ENCODE measurements around the gene DCHS2. TPM values are rescaled to one million over a fixed set of nuclear protein-coding genes. Genes with fewer than 3 reads are reported as not detected.
A peak's percentile ranks its signal among the peaks of the same experiment; 100 is the strongest.

Gene DCHS2
- total RNA-seq, 2 experiments from 2014 or later = not detected

- ChIA-PET CTCF (ENCODE audit: unreplicated experiment) (no interaction called here), POLR2A (no interaction called here)
- no peak overlapping the region for H3K4me3 ChIP-seq (ENCODE audit: low read depth, low read length, poor library complexity, severe bottlenecking)
- no peaks in the 10 kb centered on the region for H3K79me2 ChIP-seq (ENCODE audit: insufficient read depth, low read depth, low read length)
- no peaks in the 10 kb centered on the region for H3K4me1 ChIP-seq (ENCODE audit: insufficient read depth, low read length, poor library complexity, severe bottlenecking)
- H4K20me1 ChIP-seq (ENCODE audit: insufficient read depth, low read length) = no peaks in the 10 kb centered on the region
- H3K27ac ChIP-seq (ENCODE audit: low read depth, low read length, poor library complexity, severe bottlenecking) = no peak overlapping the region
- TF ChIP-seq EZH2phosphoT487 (IDR thresholded peaks at IDR 0.05; ENCODE audit: borderline replicate concordance, low read depth, low read length) (no peak), CTCF (conservative IDR thresholded peaks at IDR 0.05; ENCODE audit: low read length) (no peak)
- H3K36me3 ChIP-seq (ENCODE audit: insufficient read depth, low read length) = no peaks in the 10 kb centered on the region
- no peaks in the 10 kb centered on the region for H3K9me3 ChIP-seq (ENCODE audit: low read length)
- no peaks in the 10 kb centered on the region for H3K9me2 ChIP-seq (ENCODE audit: insufficient read depth, low read length)
- H2AFZ ChIP-seq (ENCODE audit: low read length) = no peak overlapping the region
- intact Hi-C loops (cut with micrococcal nuclease; ENCODE audit: unreplicated experiment) = no loop called here
- no TSS peak for BruUV-seq (replicated peaks)
- DNase-seq (ENCODE audit: low spot score) = no peak
- H3K4me2 ChIP-seq (ENCODE audit: low read length) = no peak overlapping the region
These were observed 124.6 kb downstream of the DCHS2 start for GRCh38 chr4:154366956-154367355.

GRCh38 chr4:154364066-154364845 is 127.3 kb downstream of the DCHS2 start:
- no peak for TF ChIP-seq EZH2phosphoT487 (IDR thresholded peaks at IDR 0.05; ENCODE audit: borderline replicate concordance, low read depth, low read length)
- TF ChIP-seq CTCF (conservative IDR thresholded peaks at IDR 0.05; ENCODE audit: low read length) = no peak
- ChIA-PET POLR2A (interaction anchor here (0.7 kb wide), 3 partner anchors 91 to 196 kb away, joined by 3 to 4 read pairs (median 3); no protein-coding TSS in a partner anchor), CTCF (ENCODE audit: unreplicated experiment) (no interaction called here)
- BruUV-seq (replicated peaks) = no TSS peak
- Histone ChIP-seq H3K4me2 (ENCODE audit: low read length) (no peak overlapping the region), H3K36me3 (ENCODE audit: insufficient read depth, low read length) (no peaks in the 10 kb centered on the region), H3K27ac (ENCODE audit: low read depth, low read length, poor library complexity, severe bottlenecking) (no peak overlapping the region), H3K79me2 (ENCODE audit: insufficient read depth, low read depth, low read length) (no peaks in the 10 kb centered on the region), H4K20me1 (ENCODE audit: insufficient read depth, low read length) (no peaks in the 10 kb centered on the region), H3K9me2 (ENCODE audit: insufficient read depth, low read length) (no peaks in the 10 kb centered on the region), H3K4me1 (ENCODE audit: insufficient read depth, low read length, poor library complexity, severe bottlenecking) (no peaks in the 10 kb centered on the region), H2AFZ (ENCODE audit: low read length) (no peak overlapping the region), H3K4me3 (ENCODE audit: low read depth, low read length, poor library complexity, severe bottlenecking) (no peak overlapping the region), H3K9me3 (ENCODE audit: low read length) (no peaks in the 10 kb centered on the region)
- DNase-seq (ENCODE audit: low spot score) = no peak
- intact Hi-C loops (cut with micrococcal nuclease; ENCODE audit: unreplicated experiment) = no loop called here

DNA sequence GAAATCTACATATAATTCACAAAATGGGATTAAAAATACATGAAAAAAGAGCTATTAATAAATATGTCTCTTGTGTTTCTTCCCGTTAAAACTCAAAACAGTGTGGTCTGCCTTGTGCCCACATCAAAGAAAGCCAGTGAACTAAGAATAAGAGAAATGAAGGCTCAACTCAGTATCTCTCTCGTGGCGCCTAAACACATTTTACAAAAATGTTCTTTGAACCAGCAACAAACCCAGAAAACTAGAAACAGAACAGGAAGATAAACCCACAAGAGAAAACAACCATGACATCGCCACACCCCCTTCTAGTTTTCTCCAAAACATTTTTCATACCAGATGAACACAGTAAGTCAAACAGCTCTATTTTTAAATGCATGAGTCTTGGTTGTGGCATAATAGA is 130.1 kb downstream of the DCHS2 start:
- Histone ChIP-seq H3K4me2 (ENCODE audit: low read length) (no peak overlapping the region), H3K4me3 (ENCODE audit: low read depth, low read length, poor library complexity, severe bottlenecking) (no peak overlapping the region), H3K36me3 (ENCODE audit: insufficient read depth, low read length) (no peaks in the 10 kb centered on the region), H2AFZ (ENCODE audit: low read length) (0 out of 2 replicates have a peak overlapping the region, but pooled peaks have one; percentile 21), H3K27ac (ENCODE audit: low read depth, low read length, poor library complexity, severe bottlenecking) (no peak overlapping the region), H3K9me2 (ENCODE audit: insufficient read depth, low read length) (no peaks in the 10 kb centered on the region), H3K79me2 (ENCODE audit: insufficient read depth, low read depth, low read length) (no peaks in the 10 kb centered on the region), H3K9me3 (ENCODE audit: low read length) (no peaks in the 10 kb centered on the region), H4K20me1 (ENCODE audit: insufficient read depth, low read length) (0 out of 2 replicates have a peak, but pooled peaks cover 3% of the 10 kb centered on the region), H3K4me1 (ENCODE audit: insufficient read depth, low read length, poor library complexity, severe bottlenecking) (no peaks in the 10 kb centered on the region)
- ChIA-PET POLR2A (interaction anchor here (0.6 kb wide), 1 partner anchor 187 kb away, joined by 3 read pairs; no protein-coding TSS in a partner anchor), CTCF (ENCODE audit: unreplicated experiment) (no interaction called here)
- no peak for DNase-seq (ENCODE audit: low spot score)
- BruUV-seq (replicated peaks) = no TSS peak
- intact Hi-C loops (cut with micrococcal nuclease; ENCODE audit: unreplicated experiment) = no loop called here
- TF ChIP-seq CTCF (conservative IDR thresholded peaks at IDR 0.05; ENCODE audit: low read length) (no peak), EZH2phosphoT487 (IDR thresholded peaks at IDR 0.05; ENCODE audit: borderline replicate concordance, low read depth, low read length) (no peak)

All from OCI-LY7 (cell line).